DOHH2 (cell line): ENCODE results near the gene TRIM24.

ENCODE experiments used
- EZH2phosphoT487 ChIP-seq: fragments of 200-600 bp; sonication (generic); IDR thresholded peaks from 2 replicates; pipeline ENCODE4 v1.6.1; 2017; ENCODE audit warnings: borderline replicate concordance, mild to moderate bottlenecking, antibody characterized with exemption, low read length, moderate library complexity, mixed read lengths
- TF ChIP-seq, protein P1 (sequence below): fragments of 200-600 bp; sonication (generic); IDR thresholded peaks from one replicate; pipeline ENCODE4 v1.5.1; 2014; ENCODE audit warnings: antibody characterized with exemption, mild to moderate bottlenecking, low read depth, low read length; ENCODE audit not compliant: poor library complexity, severe bottlenecking

DNA sequence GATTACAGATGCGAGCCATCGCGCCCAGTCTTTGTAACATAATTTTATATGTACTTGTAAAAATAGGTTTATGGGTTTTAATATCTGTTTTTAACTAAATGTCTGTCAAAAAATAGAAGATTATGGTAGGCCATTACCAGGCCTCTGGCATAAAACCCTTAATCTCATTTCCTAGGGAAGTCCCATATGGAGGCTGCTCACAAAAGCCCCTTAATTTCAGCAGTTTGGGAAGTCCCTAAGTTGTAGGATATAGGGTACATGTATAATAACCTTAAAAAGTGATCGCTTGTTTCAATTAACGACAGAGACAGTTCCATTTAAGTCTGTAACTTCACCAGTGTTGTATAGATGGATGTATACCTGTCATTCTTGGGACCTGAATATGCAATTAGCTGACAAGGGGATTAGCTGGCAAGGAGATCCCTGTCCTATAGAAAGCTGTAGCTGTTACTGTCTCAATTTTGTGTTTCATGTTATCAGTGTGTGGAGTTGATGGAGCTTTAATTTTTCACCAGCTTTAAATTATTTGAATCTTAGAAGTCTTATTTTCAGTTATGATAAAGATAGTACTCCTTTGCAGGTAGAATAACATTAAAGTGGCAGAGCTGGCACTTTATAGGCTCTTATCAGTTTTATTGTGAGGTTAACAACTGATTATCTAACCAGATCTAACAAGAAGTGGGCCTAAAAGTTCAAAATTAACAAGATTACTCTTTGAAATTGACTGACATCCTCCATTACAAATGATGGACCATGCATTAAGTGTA is 10.5 kb downstream of the TRIM24 start:
- TF ChIP-seq, protein P1, sequence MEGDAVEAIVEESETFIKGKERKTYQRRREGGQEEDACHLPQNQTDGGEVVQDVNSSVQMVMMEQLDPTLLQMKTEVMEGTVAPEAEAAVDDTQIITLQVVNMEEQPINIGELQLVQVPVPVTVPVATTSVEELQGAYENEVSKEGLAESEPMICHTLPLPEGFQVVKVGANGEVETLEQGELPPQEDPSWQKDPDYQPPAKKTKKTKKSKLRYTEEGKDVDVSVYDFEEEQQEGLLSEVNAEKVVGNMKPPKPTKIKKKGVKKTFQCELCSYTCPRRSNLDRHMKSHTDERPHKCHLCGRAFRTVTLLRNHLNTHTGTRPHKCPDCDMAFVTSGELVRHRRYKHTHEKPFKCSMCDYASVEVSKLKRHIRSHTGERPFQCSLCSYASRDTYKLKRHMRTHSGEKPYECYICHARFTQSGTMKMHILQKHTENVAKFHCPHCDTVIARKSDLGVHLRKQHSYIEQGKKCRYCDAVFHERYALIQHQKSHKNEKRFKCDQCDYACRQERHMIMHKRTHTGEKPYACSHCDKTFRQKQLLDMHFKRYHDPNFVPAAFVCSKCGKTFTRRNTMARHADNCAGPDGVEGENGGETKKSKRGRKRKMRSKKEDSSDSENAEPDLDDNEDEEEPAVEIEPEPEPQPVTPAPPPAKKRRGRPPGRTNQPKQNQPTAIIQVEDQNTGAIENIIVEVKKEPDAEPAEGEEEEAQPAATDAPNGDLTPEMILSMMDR = no peak
- TF ChIP-seq EZH2phosphoT487 = no peak
